ENCODE measurements around the gene SSH3.

DNA sequence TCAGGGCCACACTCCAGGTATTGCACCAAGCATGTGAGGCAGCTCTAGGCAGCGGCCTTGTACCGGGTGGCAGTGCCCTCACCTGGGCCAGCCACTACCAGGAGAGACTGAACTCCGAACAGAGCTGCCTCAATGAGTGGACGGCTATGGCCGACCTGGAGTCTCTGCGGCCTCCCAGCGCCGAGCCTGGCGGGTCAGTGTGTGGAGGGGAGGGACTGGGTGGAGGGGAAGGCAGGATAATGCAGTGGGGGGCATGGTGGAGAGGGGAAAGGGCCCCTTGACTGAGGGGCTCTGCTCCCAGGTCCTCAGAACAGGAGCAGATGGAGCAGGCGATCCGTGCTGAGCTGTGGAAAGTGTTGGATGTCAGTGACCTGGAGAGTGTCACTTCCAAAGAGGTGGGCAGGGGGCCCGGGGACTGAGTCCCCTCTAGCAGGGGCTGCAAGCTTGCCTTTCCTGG lies 4.2 kb downstream of the SSH3 start:
- TF ChIP-seq, protein P1, sequence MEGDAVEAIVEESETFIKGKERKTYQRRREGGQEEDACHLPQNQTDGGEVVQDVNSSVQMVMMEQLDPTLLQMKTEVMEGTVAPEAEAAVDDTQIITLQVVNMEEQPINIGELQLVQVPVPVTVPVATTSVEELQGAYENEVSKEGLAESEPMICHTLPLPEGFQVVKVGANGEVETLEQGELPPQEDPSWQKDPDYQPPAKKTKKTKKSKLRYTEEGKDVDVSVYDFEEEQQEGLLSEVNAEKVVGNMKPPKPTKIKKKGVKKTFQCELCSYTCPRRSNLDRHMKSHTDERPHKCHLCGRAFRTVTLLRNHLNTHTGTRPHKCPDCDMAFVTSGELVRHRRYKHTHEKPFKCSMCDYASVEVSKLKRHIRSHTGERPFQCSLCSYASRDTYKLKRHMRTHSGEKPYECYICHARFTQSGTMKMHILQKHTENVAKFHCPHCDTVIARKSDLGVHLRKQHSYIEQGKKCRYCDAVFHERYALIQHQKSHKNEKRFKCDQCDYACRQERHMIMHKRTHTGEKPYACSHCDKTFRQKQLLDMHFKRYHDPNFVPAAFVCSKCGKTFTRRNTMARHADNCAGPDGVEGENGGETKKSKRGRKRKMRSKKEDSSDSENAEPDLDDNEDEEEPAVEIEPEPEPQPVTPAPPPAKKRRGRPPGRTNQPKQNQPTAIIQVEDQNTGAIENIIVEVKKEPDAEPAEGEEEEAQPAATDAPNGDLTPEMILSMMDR (IDR thresholded peaks at IDR 0.05), result no peak
- no peak for TF ChIP-seq POLR2A (IDR thresholded peaks at IDR 0.05)
